Liver (tissue), 2 donors: ENCODE measurements around the gene MAPK11.

Experiments used
- GABPA ChIP-seq, 2 donors: IDR thresholded peaks in 1 of 2; conservative IDR thresholded peaks in 1 of 2; 2 replicates each; pipeline ENCODE4 v1.6.1; 2016; ENCODE audit warnings: antibody characterized with exemption in 2 of 2, mild to moderate bottlenecking in 1 of 2, moderate library complexity in 1 of 2
- YY1 ChIP-seq: IDR thresholded peaks from 2 replicates; pipeline ENCODE4 v1.6.1; 2016; ENCODE audit warnings: antibody characterized with exemption, mild to moderate bottlenecking
- donor health status: healthy.

- TF ChIP-seq YY1, result no peak
- no peak for TF ChIP-seq GABPA (IDR thresholded peaks at IDR 0.05 in 1 of 2, conservative IDR thresholded peaks at IDR 0.05 in 1 of 2)
These were observed 10.9 kb downstream of the MAPK11 start for GRCh38 chr22:50259302-50259701.
